NK-92 (cell line): Measurements from ENCODE around the gene FMO2.
"Not testable (repeated sequence)": the region's sequence is repeated elsewhere in the genome, so short reads cannot be mapped to it uniquely, and the experiment has no call there.

ENCODE experiments used
- DNase-seq: peaks from one replicate; lab custom pipeline; 2025; ENCODE audit not compliant: unreplicated experiment; lab: John Stamatoyannopoulos, UW

Gene FMO2

GRCh38 chr1:171218661-171219060 lies 33.6 kb downstream of the FMO2 start:
- no peak for DNase-seq

- DNase-seq, result no peak
Measured at GRCh38 chr1:171219346-171220080, 34.4 kb downstream of the FMO2 start.

- DNase-seq, result no peak
Measured at GRCh38 chr1:171220081-171220420, 35.0 kb downstream of the FMO2 start.

- DNase-seq, result no peak
Measured at GRCh38 chr1:171220581-171221054, 35.5 kb downstream of the FMO2 start.

- no peak for DNase-seq
Measured at GRCh38 chr1:171221665-171222591, 36.8 kb downstream of the FMO2 start.

- DNase-seq, result no peak
Measured at GRCh38 chr1:171222936-171223335, 37.8 kb downstream of the FMO2 start.

DNA sequence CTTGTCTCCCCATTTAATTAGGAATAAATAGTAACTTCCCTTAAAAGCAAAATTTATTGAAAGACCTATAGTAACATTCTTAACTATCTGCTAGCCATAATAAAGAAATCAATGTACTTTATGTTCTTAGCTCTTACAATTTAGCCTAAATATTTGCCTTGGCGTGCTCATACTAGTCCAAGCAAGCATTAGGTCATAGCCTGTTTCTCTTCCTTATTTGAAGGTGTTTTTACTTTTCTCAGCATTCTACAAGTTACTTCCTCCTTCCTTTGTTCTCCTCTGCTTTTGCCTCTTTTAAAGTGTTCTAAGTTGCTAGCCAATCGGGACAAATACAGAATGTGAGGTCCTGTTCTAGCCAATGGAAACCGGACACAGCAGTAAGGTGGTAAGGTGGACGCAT lies 39.2 kb downstream of the FMO2 start:
- DNase-seq, result not testable (repeated sequence)

DNA sequence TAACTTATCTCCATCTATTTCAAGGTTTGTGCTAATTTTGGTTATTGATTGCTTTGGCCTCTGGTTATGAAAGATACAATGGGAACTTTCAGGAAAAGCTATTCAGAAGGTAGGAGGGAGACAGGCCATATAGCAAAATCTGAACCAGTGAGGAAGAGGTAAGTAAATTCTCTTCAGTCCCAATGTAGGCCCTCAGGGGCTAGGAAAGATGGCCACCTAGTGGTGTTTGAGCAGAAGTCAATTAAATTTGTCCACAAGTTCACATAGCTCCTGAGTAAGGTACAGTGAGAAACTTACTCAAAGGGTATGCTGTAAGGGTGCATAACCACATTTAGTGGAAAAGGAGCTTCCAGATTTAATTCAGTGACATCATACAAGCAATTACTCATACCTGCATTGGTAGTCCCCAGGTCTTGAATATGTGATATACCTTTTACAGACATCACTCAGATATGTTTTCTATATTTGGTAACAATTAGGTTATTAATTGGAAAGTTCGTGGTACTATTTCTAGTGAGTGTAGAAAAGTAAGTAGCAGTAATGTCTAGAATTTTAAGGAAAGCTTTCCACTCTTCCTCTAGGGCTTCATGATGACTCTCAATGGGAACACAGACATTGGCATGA lies 41.8 kb downstream of the FMO2 start:
- DNase-seq, result no peak

DNA sequence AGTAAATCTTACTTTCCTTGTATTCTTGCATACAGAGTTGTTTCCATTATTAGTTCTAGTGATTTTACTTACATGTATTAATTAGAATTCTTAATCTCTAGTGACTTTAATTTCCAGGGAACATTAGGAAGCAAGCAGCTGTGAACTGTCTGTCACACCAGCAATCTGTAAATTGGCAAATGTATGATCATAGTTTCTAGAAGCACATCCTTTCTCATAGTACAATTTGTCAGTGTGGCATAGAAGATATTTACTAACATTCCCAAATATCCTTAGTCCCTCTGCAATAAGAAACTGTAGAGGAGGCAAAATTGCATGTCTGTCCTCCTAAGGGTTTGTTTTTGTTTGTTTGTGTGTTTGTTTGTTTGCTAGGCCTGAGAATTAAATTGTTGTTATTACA lies 46.2 kb downstream of the FMO2 start:
- no peak for DNase-seq

DNA sequence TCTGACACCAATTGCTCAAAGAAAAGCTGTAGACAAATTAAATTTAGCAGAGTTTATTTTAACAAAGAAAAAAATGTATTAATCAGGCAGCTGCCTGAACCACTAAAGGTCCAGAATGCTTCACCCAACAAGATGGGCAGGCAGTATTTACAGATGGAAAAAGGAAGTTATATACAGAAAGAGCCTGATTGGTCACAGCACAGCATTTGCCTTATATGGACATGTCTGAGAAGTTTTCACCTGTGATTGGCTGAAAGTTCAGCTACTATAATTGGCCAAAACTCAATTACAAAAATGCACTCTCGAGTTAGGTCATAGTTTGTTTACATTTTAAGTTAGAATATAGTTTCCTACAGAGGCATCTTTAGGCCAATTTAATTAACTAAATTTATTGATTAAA lies 48.1 kb downstream of the FMO2 start:
- DNase-seq, result no peak

DNA sequence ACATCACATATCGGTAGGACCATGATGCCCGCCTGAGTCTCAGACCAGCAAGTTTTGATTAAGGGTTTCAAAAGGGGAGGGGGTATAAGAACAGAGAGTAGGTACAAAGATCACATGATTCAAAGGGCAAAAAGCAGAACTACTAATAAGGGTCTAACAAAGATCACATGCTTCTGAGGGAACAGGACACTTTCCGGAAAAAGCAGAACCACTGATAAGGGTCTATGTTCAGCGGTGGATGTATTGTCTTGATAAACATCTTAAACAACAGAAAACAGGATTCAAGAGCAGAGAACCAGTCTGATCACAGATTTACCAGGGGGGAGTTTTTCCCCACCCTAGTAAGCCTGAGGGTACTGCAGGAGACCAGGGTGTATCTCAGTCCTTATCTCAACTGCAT lies 51.1 kb downstream of the FMO2 start:
- not testable (repeated sequence) for DNase-seq

GRCh38 chr1:171243878-171244277 lies 58.8 kb downstream of the FMO2 start:
- DNase-seq, result no peak

- DNase-seq, result no peak
Measured at GRCh38 chr1:171245458-171246064, 60.5 kb downstream of the FMO2 start.

DNA sequence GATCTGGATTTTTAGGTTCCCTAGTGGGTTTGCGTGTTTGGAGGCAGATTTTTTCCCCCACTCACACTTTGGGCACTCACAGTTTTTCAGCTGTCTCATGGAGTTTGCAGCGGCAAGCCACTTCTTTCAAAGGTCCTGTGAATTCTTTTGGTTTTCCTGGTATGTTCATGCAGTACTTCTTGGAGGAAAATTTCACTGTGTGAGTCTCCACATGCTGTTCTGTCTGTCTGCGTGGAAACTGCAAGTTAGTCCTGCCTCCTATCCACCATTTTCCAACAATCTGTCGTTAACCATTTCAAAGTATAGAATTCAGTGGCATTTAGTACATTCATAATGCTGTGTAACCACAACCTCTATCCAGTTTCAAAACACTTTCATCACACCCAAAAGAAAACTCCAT lies 62.4 kb downstream of the FMO2 start:
- DNase-seq, result no peak

DNA sequence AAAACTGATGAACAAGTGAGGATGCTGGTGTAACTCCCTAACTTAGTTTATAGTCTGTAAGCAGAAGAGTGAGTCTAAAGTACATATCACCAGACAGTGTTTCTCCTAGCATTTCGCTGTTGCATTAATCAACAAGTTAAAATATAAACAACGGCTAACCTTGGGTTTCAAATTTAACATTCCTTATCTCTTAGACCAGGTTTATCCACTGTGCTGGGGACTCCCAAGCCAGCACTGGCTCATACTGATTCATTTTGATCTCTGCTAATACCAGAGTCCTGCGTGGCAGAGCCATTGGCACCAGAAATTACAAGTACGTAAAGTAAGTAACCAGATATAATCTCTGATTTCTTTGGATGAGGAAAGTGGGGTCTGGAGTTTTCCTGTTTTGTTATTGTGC lies 63.2 kb downstream of the FMO2 start, which contains the start of gene FMO1:
Gene FMO1 (plus strand): TSS at position 193 of the 400 bp plus-strand sequence. CDS start 9,594 bp downstream, outside the sequence.
- DNase-seq, result no peak

GRCh38 chr1:171248841-171249240 lies 63.7 kb downstream of the FMO2 start:
- DNase-seq, result no peak

DNA sequence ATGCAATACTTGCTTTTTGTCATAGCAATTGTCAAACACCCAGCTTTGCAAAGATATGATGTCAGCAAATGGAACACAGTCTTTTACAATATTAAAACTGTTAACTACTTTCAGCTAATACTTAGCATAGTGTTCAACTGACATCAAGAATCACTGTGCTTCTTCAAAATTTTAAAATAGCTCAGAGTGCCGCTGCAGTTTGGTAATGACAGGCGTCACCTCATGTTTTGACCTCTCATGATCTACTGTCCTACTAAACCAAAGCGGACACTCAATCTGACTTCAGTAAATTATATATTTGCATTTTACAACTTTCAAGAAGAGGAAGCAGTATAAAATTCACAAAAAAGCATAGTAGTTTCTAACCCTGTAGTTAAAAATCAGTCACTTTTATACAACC lies 65.2 kb downstream of the FMO2 start:
- no peak for DNase-seq

GRCh38 chr1:171251042-171251951 lies 66.2 kb downstream of the FMO2 start:
- DNase-seq, result no peak

DNA sequence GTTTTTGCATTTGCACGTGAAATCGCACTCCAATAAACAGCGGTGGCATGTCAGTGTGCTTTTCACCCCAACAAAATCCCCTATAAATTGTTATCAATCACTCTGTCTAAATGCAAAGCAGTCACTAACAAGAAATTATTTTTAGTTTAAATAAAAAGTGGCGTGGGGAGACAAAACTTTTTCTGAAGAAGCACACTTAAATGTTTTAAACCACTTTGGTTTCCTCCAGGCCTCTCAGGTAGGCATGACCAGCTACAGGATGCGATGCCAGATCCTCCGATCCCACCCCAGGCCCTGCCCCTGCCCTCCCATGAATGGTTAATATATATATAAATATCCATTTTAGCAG lies 66.8 kb downstream of the FMO2 start:
- DNase-seq, result no peak

- no peak for DNase-seq
Measured at GRCh38 chr1:171252482-171252881, 67.4 kb downstream of the FMO2 start.
